B cell (primary cell): ENCODE data around the gene SLIT3. TPM values are rescaled to one million over a fixed set of nuclear protein-coding genes. Genes with fewer than 3 reads are reported as not detected.

ENCODE experiments used
- ATAC-seq: fragments of 200-7000 bp; cut with Tn5 transposase; one replicate; pipeline ENCODE4 v1.10.0; 2021; ENCODE audit warnings: low read depth, mild to moderate bottlenecking, moderate number of reproducible peaks, moderate library complexity
- CTCF ChIA-PET: fragments of 350-600 bp; sonication (Branson Sonifier 250); formaldehyde crosslinking; loops from one replicate; lab custom pipeline; 2021; ENCODE audit warnings: antibody characterized with exemption, inconsistent platforms; lab: Charles Lee
- POLR2A ChIA-PET: fragments of 350-600 bp; sonication (Branson Sonifier 250); formaldehyde crosslinking; loops from one replicate; lab custom pipeline; 2021; ENCODE audit warnings: antibody characterized with exemption; lab: Charles Lee
- DNase-seq: peaks from one replicate; pipeline ENCODE4 v3.0.0; 2013
- H2AFZ ChIP-seq: 2 replicates; pipeline ENCODE4 v1.6.1; 2012; ENCODE audit warnings: mild to moderate bottlenecking, low read depth, low read length; ENCODE audit not compliant: insufficient read depth, poor library complexity, severe bottlenecking
- H3K27ac ChIP-seq, 2 donors: 1 replicate in 1 of 2; 2 replicates in 1 of 2; pipeline ENCODE4 v1.5.1; 2012 to 2013; ENCODE audit warnings: low read length in 2 of 2, mild to moderate bottlenecking in 2 of 2, moderate library complexity in 1 of 2
- H3K27me3 ChIP-seq, 4 experiments: fragments of 200-600 bp in 1 of 4; sonication (generic) in 1 of 4; replicated peaks in 1 of 4; 1 replicate in 2 of 4; 2 replicates in 2 of 4; pipeline versions ENCODE4 v1.6.1 to v1.7.0; 2013 to 2016; ENCODE audit warnings: low read length in 3 of 4, mild to moderate bottlenecking in 2 of 4, mixed read lengths in 1 of 4, moderate library complexity in 1 of 4; ENCODE audit not compliant: insufficient read depth in 4 of 4, control insufficient read depth in 3 of 4; ENCODE audit errors: control extremely low read depth in 1 of 4
- H3K36me3 ChIP-seq, 2 experiments: replicated peaks in 1 of 2; 1 replicate in 1 of 2; 2 replicates in 1 of 2; pipeline versions ENCODE4 v1.6.1 to v1.7.1; 2013; ENCODE audit warnings: low read length in 1 of 2; ENCODE audit not compliant: insufficient read depth in 2 of 2, control insufficient read depth in 1 of 2; ENCODE audit errors: control extremely low read depth in 1 of 2, extremely low read depth in 1 of 2
- H3K4me1 ChIP-seq, 2 donors: fragments of 200-600 bp in 1 of 2; sonication (generic) in 1 of 2; 1 replicate in 1 of 2; 2 replicates in 1 of 2; pipeline versions ENCODE4 v1.5.1 to v1.6.1; 2013 to 2017; ENCODE audit warnings: low read length in 2 of 2; ENCODE audit not compliant: control insufficient read depth in 2 of 2, insufficient read depth in 2 of 2
- H3K4me2 ChIP-seq: replicated peaks from 2 replicates; pipeline ENCODE3; 2012; ENCODE audit warnings: mild to moderate bottlenecking, low read depth, low read length; ENCODE audit not compliant: poor library complexity, severe bottlenecking
- H3K4me3 ChIP-seq, 5 experiments: fragments of 200-600 bp in 1 of 5; sonication (generic) in 1 of 5; 1 replicate in 3 of 5; 2 replicates in 2 of 5; pipeline versions ENCODE4 v1.5.1 to v1.7.0; 2011 to 2016; ENCODE audit warnings: low read length in 4 of 5, mild to moderate bottlenecking in 4 of 5, low read depth in 2 of 5, control low read depth in 1 of 5, moderate library complexity in 1 of 5; ENCODE audit not compliant: insufficient read depth in 1 of 5; ENCODE audit errors: control extremely low read depth in 1 of 5, extremely low read depth in 1 of 5
- H3K79me2 ChIP-seq: fragments of 200-600 bp; sonication (generic); one replicate; pipeline ENCODE4 v1.6.0; 2016; ENCODE audit warnings: low read length; ENCODE audit not compliant: control insufficient read depth, insufficient read depth
- H3K9ac ChIP-seq: fragments of 200-600 bp; sonication (generic); 2 replicates; pipeline ENCODE4 v1.6.1; 2017; ENCODE audit warnings: mild to moderate bottlenecking, low read length, moderate library complexity
- H3K9me3 ChIP-seq, 3 donors: one replicate each; pipeline versions ENCODE4 v1.6.1 to v1.7.1; 2013; ENCODE audit warnings: low read length in 2 of 3; ENCODE audit not compliant: control insufficient read depth in 2 of 3, insufficient read depth in 1 of 3; ENCODE audit errors: control extremely low read depth in 1 of 3
- H4K20me1 ChIP-seq: 2 replicates; pipeline ENCODE4 v1.6.0; 2012; ENCODE audit warnings: mild to moderate bottlenecking, low read length; ENCODE audit not compliant: insufficient read depth, control insufficient read depth, poor library complexity, severe bottlenecking
- H3K27ac Mint-ChIP-seq: one replicate; pipeline ENCODE4 v1.8.0; 2021; ENCODE audit warnings: mixed read lengths
- H3K27me3 Mint-ChIP-seq: one replicate; pipeline ENCODE4 v1.8.0; 2021; ENCODE audit warnings: mixed read lengths
- H3K4me1 Mint-ChIP-seq: one replicate; pipeline ENCODE4 v1.8.0; 2021; ENCODE audit warnings: mixed read lengths
- H3K4me3 Mint-ChIP-seq: one replicate; pipeline ENCODE4 v1.8.0; 2021; ENCODE audit warnings: mixed read lengths
- H3K9me3 Mint-ChIP-seq: one replicate; pipeline ENCODE4 v1.8.0; 2022; ENCODE audit warnings: mixed read lengths; ENCODE audit not compliant: insufficient read depth
- EZH2 ChIP-seq: IDR thresholded peaks from 2 replicates; pipeline ENCODE4 v1.6.1; 2012; ENCODE audit warnings: borderline replicate concordance, low read depth, mild to moderate bottlenecking, moderate library complexity, low read length; ENCODE audit not compliant: insufficient read depth, poor library complexity, severe bottlenecking
- WGBS: methylation state at CpG from one replicate; pipeline ENCODE4 v1.1.5; 2013; ENCODE audit warnings: missing lambda C conversion rate; ENCODE audit not compliant: insufficient coverage; 5-methylcytosine and 5-hydroxymethylcytosine counted together
- intact Hi-C: fragments of 100-400 bp; cut with micrococcal nuclease; formaldehyde crosslinking; loops from one replicate; pipeline ENCODE4 v1.10.0; 2022
- polyA plus RNA-seq: library from polyadenylated mRNA; depleted of rRNA; stranded (reverse); fragments of >200 nt; gene quantifications from 2 replicates; pipeline ENCODE4 v1.2.3, GENCODE V29; 2012
- total RNA-seq, 2 donors: library from RNA; stranded (reverse); fragments of 120-200 nt in 1 of 2; gene quantifications; 1 replicate in 1 of 2; 2 replicates in 1 of 2; pipeline versions ENCODE4 v1.2.3 to v1.2.4, GENCODE V29; 2013 to 2022
- TF ChIP-seq, protein P1 (sequence below): fragments of 200-600 bp; IDR thresholded peaks from one replicate; pipeline ENCODE4 v1.8.0; 2022; ENCODE audit warnings: antibody characterized with exemption, mild to moderate bottlenecking

The SLIT3 gene
- total and polyA plus RNA-seq, 2 donors (not counting 1 experiment from before 2014, with no cell fraction given): not detected

DNA sequence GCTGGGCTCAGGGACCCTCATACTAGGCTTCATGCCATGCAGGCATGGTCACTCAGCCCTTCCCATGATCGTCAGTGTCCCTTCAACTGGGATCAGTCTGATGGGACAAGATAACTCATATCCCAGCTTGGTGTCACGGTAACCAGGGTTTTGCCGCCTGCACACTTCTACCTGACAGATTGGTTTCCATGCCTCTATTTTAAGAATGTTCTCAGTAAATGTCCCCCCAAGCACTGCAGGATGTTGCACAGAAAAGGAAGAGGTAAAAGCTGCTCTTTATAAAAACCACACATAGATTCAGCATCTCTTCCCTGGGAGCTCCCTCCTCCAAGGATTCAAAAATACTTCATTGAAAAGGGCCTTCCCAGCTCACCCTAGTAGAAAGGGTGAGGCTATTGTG lies 56.1 kb downstream of the SLIT3 start:
- Histone ChIP-seq H3K9ac (no peak overlapping the region), H4K20me1 (no peaks in the 10 kb centered on the region), H3K79me2 (no peaks in the 10 kb centered on the region), H3K9me3 (peaks cover 0 to 1% (median 0%) of the 10 kb centered on the region in 3 donors), H3K27ac (no peak overlapping the region), H3K4me3 (no peak overlapping the region), H3K4me1 (no peaks in the 10 kb centered on the region), H3K27me3 (no peaks in the 10 kb centered on the region), H2AFZ (no peak overlapping the region), H3K36me3 (no peaks in the 10 kb centered on the region), H3K4me2 (no peak overlapping the region)
- ATAC-seq (no peak), DNase-seq (no peak)
- CTCF ChIA-PET: no interaction called here
- intact Hi-C loops: no loop called here
- Mint-ChIP-seq H3K4me3 (no peak overlapping the region), H3K27me3 (peaks cover 15% of the 10 kb centered on the region), H3K27ac (no peak overlapping the region), H3K9me3 (no peaks in the 10 kb centered on the region), H3K4me1 (no peaks in the 10 kb centered on the region)
- 86% methylated on average over 1 of the region's 3 CpGs for WGBS
- POLR2A ChIA-PET: no interaction called here
- TF ChIP-seq EZH2: no peak
- TF ChIP-seq, protein P1, sequence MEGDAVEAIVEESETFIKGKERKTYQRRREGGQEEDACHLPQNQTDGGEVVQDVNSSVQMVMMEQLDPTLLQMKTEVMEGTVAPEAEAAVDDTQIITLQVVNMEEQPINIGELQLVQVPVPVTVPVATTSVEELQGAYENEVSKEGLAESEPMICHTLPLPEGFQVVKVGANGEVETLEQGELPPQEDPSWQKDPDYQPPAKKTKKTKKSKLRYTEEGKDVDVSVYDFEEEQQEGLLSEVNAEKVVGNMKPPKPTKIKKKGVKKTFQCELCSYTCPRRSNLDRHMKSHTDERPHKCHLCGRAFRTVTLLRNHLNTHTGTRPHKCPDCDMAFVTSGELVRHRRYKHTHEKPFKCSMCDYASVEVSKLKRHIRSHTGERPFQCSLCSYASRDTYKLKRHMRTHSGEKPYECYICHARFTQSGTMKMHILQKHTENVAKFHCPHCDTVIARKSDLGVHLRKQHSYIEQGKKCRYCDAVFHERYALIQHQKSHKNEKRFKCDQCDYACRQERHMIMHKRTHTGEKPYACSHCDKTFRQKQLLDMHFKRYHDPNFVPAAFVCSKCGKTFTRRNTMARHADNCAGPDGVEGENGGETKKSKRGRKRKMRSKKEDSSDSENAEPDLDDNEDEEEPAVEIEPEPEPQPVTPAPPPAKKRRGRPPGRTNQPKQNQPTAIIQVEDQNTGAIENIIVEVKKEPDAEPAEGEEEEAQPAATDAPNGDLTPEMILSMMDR: no peak

DNA sequence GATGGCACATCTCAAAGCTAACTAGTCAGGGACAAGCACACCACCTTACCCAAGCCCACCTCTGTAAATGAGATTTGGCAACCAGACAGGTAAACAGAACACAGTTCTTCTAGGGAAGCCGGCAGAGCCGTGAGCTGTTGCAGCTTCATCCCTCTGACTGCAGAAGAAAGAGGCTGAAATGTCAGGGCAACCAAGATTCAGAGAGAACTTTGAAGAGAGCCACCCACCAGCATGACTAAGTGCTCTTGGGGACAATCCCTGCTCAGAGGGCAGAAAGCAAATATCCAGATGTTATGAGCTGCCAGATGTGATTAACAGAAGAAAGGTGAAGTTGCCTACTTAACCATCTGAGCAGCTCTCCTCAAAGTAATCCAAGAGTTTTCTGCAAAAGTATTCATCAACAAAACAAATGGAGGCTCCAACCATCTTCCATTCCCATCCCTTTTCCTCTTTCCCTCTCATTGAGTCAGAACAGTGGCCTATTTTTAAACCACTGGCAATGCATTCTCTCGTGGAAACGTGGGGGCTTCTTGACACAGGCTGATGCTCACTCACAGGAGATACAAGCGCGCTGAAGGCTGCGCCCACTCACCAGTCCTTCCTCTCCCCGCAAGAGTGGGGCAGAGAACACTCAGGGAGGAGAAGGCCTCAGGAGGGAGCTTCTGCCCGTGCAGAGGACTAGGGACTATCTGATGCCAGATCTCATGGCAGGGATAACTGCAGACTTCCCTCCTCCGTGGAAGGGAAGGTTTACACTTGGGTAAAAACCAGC lies 57.1 kb downstream of the SLIT3 start:
- peaks cover 0 to 4% (median 0%) of the 10 kb centered on the region in 3 donors for H3K9me3 ChIP-seq
- TF ChIP-seq, protein P1: no peak
- TF ChIP-seq EZH2: no peak
- no peaks in the 10 kb centered on the region for H3K27me3 ChIP-seq
- H3K9ac ChIP-seq: no peak overlapping the region
- Mint-ChIP-seq H3K9me3 (no peaks in the 10 kb centered on the region), H3K27me3 (peaks cover 12% of the 10 kb centered on the region), H3K4me1 (no peaks in the 10 kb centered on the region), H3K4me3 (no peak overlapping the region), H3K27ac (no peak overlapping the region)
- intact Hi-C loops: no loop called here
- no peaks in the 10 kb centered on the region for H3K4me1 ChIP-seq
- H3K4me3 ChIP-seq: no peak overlapping the region
- H3K27ac ChIP-seq: no peak overlapping the region
- POLR2A ChIA-PET: no interaction called here
- ATAC-seq: no peak
- no peaks in the 10 kb centered on the region for H3K79me2 ChIP-seq
- no peaks in the 10 kb centered on the region for H3K36me3 ChIP-seq
- DNase-seq: no peak
- 93% methylated on average over 9 of the region's 10 CpGs for WGBS
- no peaks in the 10 kb centered on the region for H4K20me1 ChIP-seq
- CTCF ChIA-PET: no interaction called here
- no peak overlapping the region for H3K4me2 ChIP-seq
- H2AFZ ChIP-seq: no peak overlapping the region
